HepG2 (cell line): ENCODE results near the gene LTB4R. TPM values are rescaled to one million over a fixed set of nuclear protein-coding genes. Genes with fewer than 3 reads are reported as not detected.

Source experiments
- ARID4A ChIP-seq: sonication (generic); formaldehyde crosslinking; IDR thresholded peaks from 2 replicates; pipeline ENCODE4 v1.5.0; 2020; ENCODE audit warnings: mild to moderate bottlenecking, missing genetic modification reagents, borderline replicate concordance
- NAIF1 ChIP-seq: sonication (generic); formaldehyde crosslinking; IDR thresholded peaks from 2 replicates; pipeline ENCODE4 v1.5.0; 2020; ENCODE audit warnings: mild to moderate bottlenecking, missing genetic modification reagents, borderline replicate concordance
- PCBP1 ChIP-seq: fragments of 200-400 bp; formaldehyde crosslinking; IDR thresholded peaks from 2 replicates; pipeline ENCODE4 v1.6.1; 2017; ENCODE audit warnings: mild to moderate bottlenecking, low read depth, low read length, borderline replicate concordance
- THAP7 ChIP-seq: sonication (generic); formaldehyde crosslinking; IDR thresholded peaks from 2 replicates; pipeline ENCODE4 v1.8.1; 2023; ENCODE audit warnings: mild to moderate bottlenecking, missing genetic modification reagents
- ZFY ChIP-seq: sonication (generic); formaldehyde crosslinking; IDR thresholded peaks from 2 replicates; pipeline ENCODE4 v1.4.0; 2020; ENCODE audit warnings: missing genetic modification reagents
- ZNF30 ChIP-seq: sonication (generic); formaldehyde crosslinking; IDR thresholded peaks from 2 replicates; pipeline ENCODE4 v1.5.0; 2020; ENCODE audit warnings: mild to moderate bottlenecking, missing genetic modification reagents
- ZNF670 ChIP-seq: sonication (generic); formaldehyde crosslinking; IDR thresholded peaks from 2 replicates; pipeline ENCODE4 v1.8.0; 2022; ENCODE audit warnings: mild to moderate bottlenecking, missing genetic modification reagents, borderline replicate concordance
- ZNF792 ChIP-seq: IDR thresholded peaks from 2 replicates; pipeline ENCODE4 v1.6.1; 2016
- polyA plus RNA-seq, 8 experiments: library from polyadenylated mRNA; depleted of rRNA in 3 of 8; stranded (reverse) in 7 of 8; unstranded in 1 of 8; fragments of >200 nt; fragmentation: Illumina TruSeq in 4 of 8; extraction: Trizol in 4 of 8; gene quantifications; 2 replicates each; pipeline versions ENCODE4 v1.2.1 to v1.2.3, GENCODE V29; 2011 to 2016; ENCODE audit warnings: low read depth in 4 of 8, missing spikeins in 1 of 8, mixed read lengths in 1 of 8; ENCODE audit not compliant: insufficient read depth in 1 of 8
- total RNA-seq, 5 experiments: library from RNA; depleted of rRNA; stranded (reverse); fragments of >200 nt; fragmentation: Illumina TruSeq; extraction: Trizol; gene quantifications; 2 replicates each; pipeline ENCODE4 v1.2.3, GENCODE V29; 2016; ENCODE audit warnings: low read depth in 1 of 5
- TF ChIP-seq, protein P1 (sequence below): sonication (generic); formaldehyde crosslinking; IDR thresholded peaks from 2 replicates; pipeline ENCODE4 v1.5.0; 2020; ENCODE audit warnings: mild to moderate bottlenecking, missing genetic modification reagents, borderline replicate concordance
- TF ChIP-seq, protein P2 (sequence below): sonication (generic); formaldehyde crosslinking; IDR thresholded peaks from 2 replicates; pipeline ENCODE4 v1.9.0; 2021; ENCODE audit warnings: missing genetic modification reagents, mild to moderate bottlenecking, borderline replicate concordance
- TF ChIP-seq, protein P3 (sequence below): sonication (generic); formaldehyde crosslinking; IDR thresholded peaks from 2 replicates; pipeline ENCODE4 v1.5.1; 2020; ENCODE audit warnings: mild to moderate bottlenecking, missing genetic modification reagents, borderline replicate concordance

The LTB4R gene
- total and polyA plus RNA-seq, 2 of the 13 experiments (the other 11 are each of a cell fraction or from before 2014, with no cell fraction given) = 3.2 to 8.2 TPM

- TF ChIP-seq ZFY (CRISPR knock-in tag) = no peak; the same call in none of the 2 replicates
- peak; percentile 5; the same call in 1 of the 2 replicates for TF ChIP-seq THAP7 (CRISPR knock-in tag)
- TF ChIP-seq NAIF1 (CRISPR knock-in tag) = no peak
- TF ChIP-seq, protein P1, sequence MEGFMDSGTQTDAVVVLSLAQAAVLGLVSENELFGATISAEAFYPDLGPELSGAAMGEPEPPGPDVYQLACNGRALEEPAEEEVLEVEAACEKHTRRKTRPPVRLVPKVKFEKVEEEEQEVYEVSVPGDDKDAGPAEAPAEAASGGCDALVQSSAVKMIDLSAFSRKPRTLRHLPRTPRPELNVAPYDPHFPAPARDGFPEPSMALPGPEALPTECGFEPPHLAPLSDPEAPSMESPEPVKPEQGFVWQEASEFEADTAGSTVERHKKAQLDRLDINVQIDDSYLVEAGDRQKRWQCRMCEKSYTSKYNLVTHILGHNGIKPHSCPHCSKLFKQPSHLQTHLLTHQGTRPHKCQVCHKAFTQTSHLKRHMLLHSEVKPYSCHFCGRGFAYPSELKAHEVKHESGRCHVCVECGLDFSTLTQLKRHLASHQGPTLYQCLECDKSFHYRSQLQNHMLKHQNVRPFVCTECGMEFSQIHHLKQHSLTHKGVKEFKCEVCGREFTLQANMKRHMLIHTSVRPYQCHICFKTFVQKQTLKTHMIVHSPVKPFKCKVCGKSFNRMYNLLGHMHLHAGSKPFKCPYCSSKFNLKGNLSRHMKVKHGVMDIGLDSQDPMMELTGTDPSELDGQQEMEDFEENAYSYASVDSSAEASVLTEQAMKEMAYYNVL = peak; percentile 95
- TF ChIP-seq, protein P2, sequence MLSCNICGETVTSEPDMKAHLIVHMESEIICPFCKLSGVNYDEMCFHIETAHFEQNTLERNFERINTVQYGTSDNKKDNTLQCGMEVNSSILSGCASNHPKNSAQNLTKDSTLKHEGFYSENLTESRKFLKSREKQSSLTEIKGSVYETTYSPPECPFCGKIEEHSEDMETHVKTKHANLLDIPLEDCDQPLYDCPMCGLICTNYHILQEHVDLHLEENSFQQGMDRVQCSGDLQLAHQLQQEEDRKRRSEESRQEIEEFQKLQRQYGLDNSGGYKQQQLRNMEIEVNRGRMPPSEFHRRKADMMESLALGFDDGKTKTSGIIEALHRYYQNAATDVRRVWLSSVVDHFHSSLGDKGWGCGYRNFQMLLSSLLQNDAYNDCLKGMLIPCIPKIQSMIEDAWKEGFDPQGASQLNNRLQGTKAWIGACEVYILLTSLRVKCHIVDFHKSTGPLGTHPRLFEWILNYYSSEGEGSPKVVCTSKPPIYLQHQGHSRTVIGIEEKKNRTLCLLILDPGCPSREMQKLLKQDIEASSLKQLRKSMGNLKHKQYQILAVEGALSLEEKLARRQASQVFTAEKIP = no peak
- TF ChIP-seq, protein P3, sequence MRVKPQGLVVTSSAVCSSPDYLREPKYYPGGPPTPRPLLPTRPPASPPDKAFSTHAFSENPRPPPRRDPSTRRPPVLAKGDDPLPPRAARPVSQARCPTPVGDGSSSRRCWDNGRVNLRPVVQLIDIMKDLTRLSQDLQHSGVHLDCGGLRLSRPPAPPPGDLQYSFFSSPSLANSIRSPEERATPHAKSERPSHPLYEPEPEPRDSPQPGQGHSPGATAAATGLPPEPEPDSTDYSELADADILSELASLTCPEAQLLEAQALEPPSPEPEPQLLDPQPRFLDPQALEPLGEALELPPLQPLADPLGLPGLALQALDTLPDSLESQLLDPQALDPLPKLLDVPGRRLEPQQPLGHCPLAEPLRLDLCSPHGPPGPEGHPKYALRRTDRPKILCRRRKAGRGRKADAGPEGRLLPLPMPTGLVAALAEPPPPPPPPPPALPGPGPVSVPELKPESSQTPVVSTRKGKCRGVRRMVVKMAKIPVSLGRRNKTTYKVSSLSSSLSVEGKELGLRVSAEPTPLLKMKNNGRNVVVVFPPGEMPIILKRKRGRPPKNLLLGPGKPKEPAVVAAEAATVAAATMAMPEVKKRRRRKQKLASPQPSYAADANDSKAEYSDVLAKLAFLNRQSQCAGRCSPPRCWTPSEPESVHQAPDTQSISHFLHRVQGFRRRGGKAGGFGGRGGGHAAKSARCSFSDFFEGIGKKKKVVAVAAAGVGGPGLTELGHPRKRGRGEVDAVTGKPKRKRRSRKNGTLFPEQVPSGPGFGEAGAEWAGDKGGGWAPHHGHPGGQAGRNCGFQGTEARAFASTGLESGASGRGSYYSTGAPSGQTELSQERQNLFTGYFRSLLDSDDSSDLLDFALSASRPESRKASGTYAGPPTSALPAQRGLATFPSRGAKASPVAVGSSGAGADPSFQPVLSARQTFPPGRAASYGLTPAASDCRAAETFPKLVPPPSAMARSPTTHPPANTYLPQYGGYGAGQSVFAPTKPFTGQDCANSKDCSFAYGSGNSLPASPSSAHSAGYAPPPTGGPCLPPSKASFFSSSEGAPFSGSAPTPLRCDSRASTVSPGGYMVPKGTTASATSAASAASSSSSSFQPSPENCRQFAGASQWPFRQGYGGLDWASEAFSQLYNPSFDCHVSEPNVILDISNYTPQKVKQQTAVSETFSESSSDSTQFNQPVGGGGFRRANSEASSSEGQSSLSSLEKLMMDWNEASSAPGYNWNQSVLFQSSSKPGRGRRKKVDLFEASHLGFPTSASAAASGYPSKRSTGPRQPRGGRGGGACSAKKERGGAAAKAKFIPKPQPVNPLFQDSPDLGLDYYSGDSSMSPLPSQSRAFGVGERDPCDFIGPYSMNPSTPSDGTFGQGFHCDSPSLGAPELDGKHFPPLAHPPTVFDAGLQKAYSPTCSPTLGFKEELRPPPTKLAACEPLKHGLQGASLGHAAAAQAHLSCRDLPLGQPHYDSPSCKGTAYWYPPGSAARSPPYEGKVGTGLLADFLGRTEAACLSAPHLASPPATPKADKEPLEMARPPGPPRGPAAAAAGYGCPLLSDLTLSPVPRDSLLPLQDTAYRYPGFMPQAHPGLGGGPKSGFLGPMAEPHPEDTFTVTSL (CRISPR knock-in tag) = no peak
- TF ChIP-seq ZNF30 (CRISPR knock-in tag) = no peak
- TF ChIP-seq ZNF792 (CRISPR knock-in tag) = peak; percentile 93
- no peak for TF ChIP-seq ARID4A (CRISPR knock-in tag)
- TF ChIP-seq ZNF670 (CRISPR knock-in tag) = no peak
- TF ChIP-seq PCBP1 = no peak
These were observed 3.5 kb upstream of the LTB4R start, which contains the start of gene CIDEB (continued) for GRCh38 chr14:24307575-24308341.
